Epithelial cell of proximal tubule (primary cell): ENCODE data around the gene GRM6. TPM values are rescaled to one million over a fixed set of nuclear protein-coding genes. Genes with fewer than 3 reads are reported as not detected.

Source experiments
- DNase-seq: peaks from one replicate; pipeline ENCODE4 v3.0.0-alpha.2; 2011; ENCODE audit warnings: low read depth
- H3K4me3 ChIP-seq: 2 replicates; pipeline ENCODE4 v1.5.1; 2011; ENCODE audit warnings: low read depth, mild to moderate bottlenecking, low read length
- CTCF ChIP-seq: conservative IDR thresholded peaks from 2 replicates; pipeline ENCODE4 v1.5.1; 2012; ENCODE audit warnings: low read depth, mild to moderate bottlenecking, low read length
- total RNA-seq: library from RNA; depleted of rRNA; stranded (reverse); fragments of >200 nt; gene quantifications from 2 replicates; pipeline ENCODE4 v1.2.3, GENCODE V29; 2015

The GRM6 gene
- total RNA-seq, 1 donor from 2014 or later, result not detected

GRCh38 chr5:178998441-178998840 is 3.3 kb upstream of the GRM6 start:
- no peak for TF ChIP-seq CTCF
- no peak overlapping the region for H3K4me3 ChIP-seq
- DNase-seq, result no peak

- H3K4me3 ChIP-seq, result no peak overlapping the region
- DNase-seq, result no peak
- no peak for TF ChIP-seq CTCF
Observed at GRCh38 chr5:178997191-178997590, 2.1 kb upstream of the GRM6 start.

- DNase-seq, result no peak
- no peak overlapping the region for H3K4me3 ChIP-seq
- no peak for TF ChIP-seq CTCF
Observed at GRCh38 chr5:178996156-178996555, 1.0 kb upstream of the GRM6 start.

- no peak for DNase-seq
- H3K4me3 ChIP-seq, result no peak overlapping the region
- TF ChIP-seq CTCF, result no peak
Observed at GRCh38 chr5:178995341-178995690, 196 bp upstream of the GRM6 start.

- H3K4me3 ChIP-seq, result no peak overlapping the region
- no peak for DNase-seq
- TF ChIP-seq CTCF, result no peak
Observed at GRCh38 chr5:178993955-178994579, 1.1 kb downstream of the GRM6 start.

GRCh38 chr5:178993236-178993765 is 1.8 kb downstream of the GRM6 start:
- no peak for DNase-seq
- TF ChIP-seq CTCF, result no peak
- no peak overlapping the region for H3K4me3 ChIP-seq

- no peak overlapping the region for H3K4me3 ChIP-seq
- TF ChIP-seq CTCF, result no peak
- no peak for DNase-seq
Observed at GRCh38 chr5:178992291-178992895, 2.7 kb downstream of the GRM6 start.
